Keratinocyte (primary cell): ENCODE data around the gene CASZ1. TPM values are rescaled to one million over a fixed set of nuclear protein-coding genes. Genes with fewer than 3 reads are reported as not detected.

Source experiments
- DNase-seq: peaks from one replicate; pipeline ENCODE4 v3.0.0-alpha.2; 2011; ENCODE audit warnings: low read depth, missing footprints, low spot score
- FAIRE-seq: peaks from 2 replicates; lab custom pipeline; 2011; peaks lifted over from hg19 to GRCh38; lab: Jason Lieb, UNC
- H2AFZ ChIP-seq: 2 replicates; pipeline ENCODE4 v1.6.0; 2012; ENCODE audit warnings: low read length, control low read depth, inconsistent platforms; ENCODE audit not compliant: control insufficient read depth
- H3K27ac ChIP-seq: 2 replicates; pipeline ENCODE4 v1.5.1; 2011; ENCODE audit warnings: low read length; ENCODE audit not compliant: control insufficient read depth, insufficient read depth
- H3K27me3 ChIP-seq: 3 replicates; pipeline ENCODE4 v1.6.0; 2011; ENCODE audit warnings: low read length; ENCODE audit not compliant: control insufficient read depth, insufficient read depth; ENCODE audit errors: extremely low read depth
- H3K36me3 ChIP-seq, 2 experiments: 2 replicates in 1 of 2; 3 replicates in 1 of 2; pipeline ENCODE4 v1.5.1; 2011; ENCODE audit warnings: low read length in 2 of 2, mild to moderate bottlenecking in 1 of 2; ENCODE audit not compliant: control insufficient read depth in 2 of 2, insufficient read depth in 2 of 2; ENCODE audit errors: extremely low read depth in 1 of 2
- H3K4me1 ChIP-seq: 3 replicates; pipeline ENCODE4 v1.5.1; 2011; ENCODE audit warnings: low read length; ENCODE audit not compliant: control insufficient read depth, insufficient read depth; ENCODE audit errors: extremely low read depth
- H3K4me2 ChIP-seq: 3 replicates; pipeline ENCODE4 v1.6.0; 2011; ENCODE audit warnings: low read depth, low read length; ENCODE audit not compliant: control insufficient read depth, insufficient read depth; ENCODE audit errors: extremely low read depth
- H3K4me3 ChIP-seq, 3 experiments: fragments of 200-600 bp in 1 of 3; sonication (generic) in 1 of 3; 2 replicates in 2 of 3; 3 replicates in 1 of 3; pipeline ENCODE4 v1.5.1; 2011 to 2016; ENCODE audit warnings: low read length in 3 of 3, mild to moderate bottlenecking in 3 of 3, control low read depth in 2 of 3, inconsistent platforms in 1 of 3, low read depth in 1 of 3, mixed read lengths in 1 of 3, mixed run types in 1 of 3, moderate library complexity in 1 of 3; ENCODE audit not compliant: control insufficient read depth in 2 of 3, insufficient read depth in 2 of 3; ENCODE audit errors: extremely low read depth in 1 of 3
- H3K79me2 ChIP-seq: 2 replicates; pipeline ENCODE4 v1.6.0; 2012; ENCODE audit warnings: low read length; ENCODE audit not compliant: control insufficient read depth, insufficient read depth
- H3K9ac ChIP-seq: 3 replicates; pipeline ENCODE4 v1.6.0; 2011; ENCODE audit warnings: low read length; ENCODE audit not compliant: control insufficient read depth, insufficient read depth; ENCODE audit errors: extremely low read depth
- H3K9me1 ChIP-seq: 3 replicates; pipeline ENCODE4 v1.6.0; 2011; ENCODE audit warnings: low read length; ENCODE audit not compliant: control insufficient read depth, insufficient read depth; ENCODE audit errors: extremely low read depth
- H3K9me3 ChIP-seq: 2 replicates; pipeline ENCODE4 v1.5.1; 2012; ENCODE audit warnings: low read depth, low read length; ENCODE audit not compliant: control insufficient read depth
- H4K20me1 ChIP-seq: 3 replicates; pipeline ENCODE4 v1.6.0; 2011; ENCODE audit warnings: low read length; ENCODE audit not compliant: control insufficient read depth, insufficient read depth; ENCODE audit errors: extremely low read depth
- CTCF ChIP-seq, 3 experiments: IDR thresholded peaks in 1 of 3; conservative IDR thresholded peaks in 1 of 3; optimal IDR thresholded peaks in 1 of 3; 2 replicates in 2 of 3; 3 replicates in 1 of 3; pipeline versions ENCODE3 to v1.5.1; 2011; ENCODE audit warnings: low read length in 3 of 3, mild to moderate bottlenecking in 3 of 3, moderate library complexity in 2 of 3, control low read depth in 1 of 3, inconsistent platforms in 1 of 3; ENCODE audit not compliant: insufficient read depth in 2 of 3; ENCODE audit errors: extremely low read depth in 1 of 3
- EZH2 ChIP-seq: IDR thresholded peaks from one replicate; pipeline ENCODE4 v1.6.1; 2012; ENCODE audit warnings: inconsistent platforms, mild to moderate bottlenecking, low read length, moderate library complexity
- dilution Hi-C: fragments of 300-500 bp; cut with MboI; formaldehyde crosslinking; loops from one replicate; pipeline ENCODE4 v1.7.0; 2020; ENCODE audit warnings: low sequenced_read_pairs; ENCODE audit not compliant: extremely low pct_ligation_motif_present
- polyA plus RNA-seq, 5 experiments: library from polyadenylated mRNA; depleted of rRNA in 3 of 5; stranded (reverse) in 3 of 5; stranded (forward) in 1 of 5; unstranded in 1 of 5; fragments of >200 nt; gene quantifications; 1 replicate in 1 of 5; 2 replicates in 3 of 5; 3 replicates in 1 of 5; pipeline versions ENCODE4 v1.2.1 to v1.2.3, GENCODE V29; 2011 to 2012; ENCODE audit warnings: missing spikeins in 2 of 5, low read depth in 1 of 5, low replicate concordance in 1 of 5

The CASZ1 gene
- polyA plus RNA-seq, 1 donor (not counting 4 experiments of a cell fraction or from before 2014, with no cell fraction given): 2.8 TPM

- DNase-seq (no peak), FAIRE-seq (no peak)
- H3K36me3 ChIP-seq: peaks cover 0 to 4% of the 10 kb centered on the region in 2 experiments
- no peak overlapping the region for H3K4me2 ChIP-seq
- peaks cover 7% of the 10 kb centered on the region for H3K4me1 ChIP-seq
- H3K27ac ChIP-seq: no peak overlapping the region
- dilution Hi-C loops: no loop called here
- H2AFZ ChIP-seq: no peak overlapping the region
- no peak overlapping the region for H3K4me3 ChIP-seq
- H3K9ac ChIP-seq: no peak overlapping the region
- no peaks in the 10 kb centered on the region for H3K9me3 ChIP-seq
- no peaks in the 10 kb centered on the region for H3K79me2 ChIP-seq
- no peaks in the 10 kb centered on the region for H3K9me1 ChIP-seq
- peaks cover 3% of the 10 kb centered on the region for H4K20me1 ChIP-seq
- TF ChIP-seq CTCF (optimal IDR thresholded peaks at IDR 0.05 in 1 of 3, IDR thresholded peaks at IDR 0.05 in 1 of 3, conservative IDR thresholded peaks at IDR 0.05 in 1 of 3; ENCODE audit: extremely low read depth in 1 of 3, insufficient read depth in 2 of 3, low read length in 3 of 3) (no peak), EZH2 (no peak)
- no peaks in the 10 kb centered on the region for H3K27me3 ChIP-seq
These were observed 114.9 kb downstream of the CASZ1 start for GRCh38 chr1:10681296-10682107.

- H3K9me3 ChIP-seq: no peaks in the 10 kb centered on the region
- no peak overlapping the region for H3K9ac ChIP-seq
- H3K36me3 ChIP-seq: peaks cover 0 to 4% of the 10 kb centered on the region in 2 experiments
- no peak overlapping the region for H2AFZ ChIP-seq
- no peaks in the 10 kb centered on the region for H3K27me3 ChIP-seq
- no peak overlapping the region for H3K27ac ChIP-seq
- no peaks in the 10 kb centered on the region for H3K9me1 ChIP-seq
- dilution Hi-C loops: no loop called here
- peaks cover 4% of the 10 kb centered on the region for H3K4me1 ChIP-seq
- FAIRE-seq (no peak), DNase-seq (no peak)
- H3K4me2 ChIP-seq: no peak overlapping the region
- H4K20me1 ChIP-seq: peaks cover 3% of the 10 kb centered on the region
- no peak overlapping the region for H3K4me3 ChIP-seq
- no peaks in the 10 kb centered on the region for H3K79me2 ChIP-seq
- TF ChIP-seq CTCF (optimal IDR thresholded peaks at IDR 0.05 in 1 of 3, IDR thresholded peaks at IDR 0.05 in 1 of 3, conservative IDR thresholded peaks at IDR 0.05 in 1 of 3; ENCODE audit: extremely low read depth in 1 of 3, insufficient read depth in 2 of 3, low read length in 3 of 3) (no peak), EZH2 (no peak)
These were observed 116.0 kb downstream of the CASZ1 start for GRCh38 chr1:10680487-10680886.
